HG02884 (cell line): ENCODE data around the gene ZNF507.

Experiments
- ATAC-seq: cut with Tn5 transposase; IDR thresholded peaks from one replicate; pipeline ENCODE4 v1.9.1; 2021; ENCODE audit warnings: mild to moderate bottlenecking, moderate library complexity; ENCODE audit not compliant: unreplicated experiment

The ZNF507 gene

DNA sequence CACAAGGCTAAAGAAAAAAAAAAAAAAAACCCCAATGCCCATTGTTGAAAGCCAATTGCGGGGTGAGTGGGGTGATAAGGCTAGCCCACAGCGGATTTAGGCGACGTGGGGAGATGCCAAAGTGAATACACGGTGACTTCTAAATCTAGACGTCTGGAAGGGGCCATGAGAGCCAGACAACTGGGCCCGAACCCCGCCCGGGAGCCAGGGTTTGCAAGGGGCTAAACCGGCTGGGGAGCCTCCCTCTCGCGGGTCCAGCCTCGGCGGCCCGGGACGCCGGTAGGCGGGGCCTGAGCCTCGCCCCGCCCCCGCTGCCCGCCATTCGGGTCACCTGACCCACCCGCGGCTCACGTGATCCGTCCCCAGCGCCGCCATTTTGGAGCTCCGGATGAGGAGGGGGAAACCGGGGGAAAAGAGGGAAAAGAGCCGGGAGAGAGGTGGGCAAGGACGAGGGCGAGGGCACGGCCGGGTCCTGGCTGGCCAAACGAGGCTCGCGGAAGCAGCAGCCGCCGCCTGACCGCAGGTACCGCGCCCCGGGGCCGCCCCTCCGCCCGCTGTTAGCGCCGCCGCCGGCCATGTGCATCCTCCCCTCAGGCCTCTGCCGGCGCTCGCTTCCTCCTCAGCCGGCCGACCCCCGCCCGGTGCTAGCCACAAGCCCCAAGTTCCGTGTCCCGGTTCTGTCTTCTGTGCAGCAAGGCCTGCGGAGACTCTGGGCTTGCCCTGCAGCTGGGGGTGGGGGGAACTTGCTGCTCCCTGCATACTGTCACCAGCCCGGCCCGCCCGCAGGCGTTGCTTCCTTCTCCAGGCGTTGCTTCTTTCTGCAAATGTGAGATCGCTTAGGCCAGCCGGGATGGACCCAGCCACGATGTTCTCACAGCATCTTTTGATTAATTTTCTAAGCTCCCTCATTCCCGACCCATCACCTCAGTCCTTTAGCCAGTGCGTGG is at the start of gene ZNF507:
Gene ZNF507 (plus strand): TSS at position 350 of the 947 bp plus-strand sequence. CDS start 7,221 bp downstream, outside the sequence.
- peak; percentile 87 for ATAC-seq

GRCh38 chr19:32296694-32297093 is 48.7 kb upstream of the ZNF507 start:
- no peak for ATAC-seq

- ATAC-seq: no peak
Measured at GRCh38 chr19:32302778-32303177, 42.6 kb upstream of the ZNF507 start.

DNA sequence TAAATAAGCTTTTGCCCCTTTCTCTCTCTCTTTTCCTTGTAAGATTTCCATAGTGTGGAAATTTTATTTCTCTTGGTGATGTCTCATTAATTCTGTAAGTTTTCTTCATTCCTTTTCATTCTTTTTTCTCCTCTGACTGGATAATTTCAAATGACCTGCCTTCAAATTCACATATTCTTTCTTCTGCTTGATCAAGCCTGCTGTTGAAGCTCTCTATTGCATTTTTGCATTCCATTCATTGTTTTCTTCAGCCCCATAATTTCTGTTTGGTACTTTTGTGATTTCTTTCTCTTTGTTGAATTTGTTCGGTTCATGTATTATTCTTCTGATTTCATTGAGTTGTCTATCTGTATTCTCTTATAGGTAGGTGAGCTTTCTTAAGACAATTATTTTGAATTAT is 42.2 kb upstream of the ZNF507 start:
- ATAC-seq: no peak

DNA sequence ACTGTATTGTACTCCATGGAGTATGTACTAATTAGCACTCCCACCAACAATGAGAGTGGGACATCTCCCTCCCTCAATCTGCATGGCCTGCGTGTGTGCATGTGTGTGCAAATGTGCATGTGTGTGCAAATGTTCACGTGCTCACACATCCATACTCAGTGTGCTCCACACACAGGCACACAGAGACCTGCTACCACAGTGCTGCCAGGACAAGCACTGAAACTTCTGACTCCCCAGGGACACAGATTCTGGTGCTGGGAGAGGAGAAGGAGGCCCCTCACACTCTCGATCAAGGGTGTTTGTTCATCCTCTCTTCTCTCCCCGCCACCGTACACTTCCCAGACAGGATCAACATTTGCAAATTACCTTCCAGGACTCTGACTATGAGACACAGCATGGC is 37.8 kb upstream of the ZNF507 start:
- no peak for ATAC-seq

DNA sequence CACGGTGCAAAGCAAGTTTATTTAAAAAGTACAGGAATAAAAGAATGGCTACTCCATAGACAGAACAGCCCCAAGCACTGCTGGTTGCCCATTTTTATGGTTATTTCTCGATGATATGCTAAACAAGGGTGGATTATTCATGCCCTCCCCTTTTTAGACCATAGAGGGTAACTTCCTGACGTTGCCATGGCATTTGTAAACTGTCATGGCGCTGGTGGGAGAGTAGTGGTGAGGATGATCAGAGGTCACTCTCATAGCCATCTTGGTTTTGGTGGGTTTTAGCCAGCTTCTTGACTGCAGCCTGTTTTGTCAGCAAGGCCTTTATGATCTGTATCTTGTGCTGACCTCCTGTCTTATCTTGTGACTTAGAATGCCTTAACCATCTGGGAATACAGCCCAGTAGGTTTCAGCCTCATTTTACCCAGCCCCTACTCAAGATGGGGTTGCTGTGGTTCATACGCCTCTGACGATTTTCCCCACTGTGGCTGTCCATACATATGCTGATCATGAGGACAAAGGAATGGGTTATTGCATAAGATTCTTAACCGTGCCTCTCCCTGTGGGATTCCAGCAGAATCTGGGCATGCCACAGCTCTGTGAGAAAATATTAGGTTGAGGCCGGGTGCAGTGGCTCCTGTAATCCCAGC is 36.9 kb upstream of the ZNF507 start:
- ATAC-seq: no peak

GRCh38 chr19:32309711-32310390 is 35.6 kb upstream of the ZNF507 start:
- ATAC-seq: no peak

DNA sequence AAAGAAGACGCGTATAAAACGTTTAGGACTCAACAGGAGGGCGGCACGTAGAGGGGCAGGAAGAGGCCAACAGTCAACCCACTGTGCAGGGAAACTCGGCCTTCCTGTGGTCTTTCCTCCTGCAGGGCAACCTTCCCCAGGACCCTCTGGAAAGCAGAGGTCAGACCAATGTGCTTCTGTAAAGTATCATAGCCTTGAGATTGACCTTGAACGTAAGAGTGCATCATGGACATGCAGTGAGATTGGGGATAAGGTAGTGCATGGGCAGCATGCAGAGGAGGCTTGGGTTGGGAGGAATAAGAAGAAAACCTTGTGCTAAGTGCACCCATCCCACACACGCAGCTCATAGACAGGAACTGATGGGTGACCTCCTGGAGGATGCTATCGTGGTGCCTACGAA is 34.0 kb upstream of the ZNF507 start:
- ATAC-seq: no peak

DNA sequence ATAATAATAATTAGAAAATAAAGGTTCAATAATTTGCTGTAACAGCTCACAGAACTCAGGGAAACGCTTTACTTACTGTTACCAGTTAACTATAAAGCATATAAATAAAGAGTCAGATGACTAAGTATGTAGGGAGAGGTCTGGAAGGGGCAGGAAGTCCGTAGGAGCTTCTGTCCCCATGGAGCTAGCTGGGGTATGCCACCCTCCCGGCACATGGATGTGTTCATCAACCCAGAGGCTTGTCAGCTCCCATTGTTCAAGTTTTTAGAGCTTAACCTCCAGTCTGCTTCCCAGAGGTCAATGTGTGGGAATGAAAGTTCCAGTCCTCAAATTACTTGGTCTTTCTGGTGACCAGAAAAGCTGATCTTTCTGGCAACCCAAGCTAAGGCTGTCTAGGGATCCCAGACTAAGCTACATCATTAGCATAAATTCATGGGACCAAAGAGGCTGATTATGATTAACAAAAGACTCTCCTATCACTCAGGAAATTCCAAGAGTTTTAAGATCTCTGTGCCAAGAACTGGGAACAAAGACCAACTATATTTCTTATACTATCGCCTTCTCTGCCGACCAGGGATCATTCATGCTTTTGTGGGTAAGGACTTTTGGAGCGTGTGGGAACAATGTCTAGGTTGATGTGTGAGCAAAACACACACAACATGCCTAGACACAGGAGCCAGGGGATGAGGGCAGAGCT is 31.7 kb upstream of the ZNF507 start:
- ATAC-seq: no peak

- ATAC-seq: no peak
Measured at GRCh38 chr19:32316034-32316433, 29.4 kb upstream of the ZNF507 start.

DNA sequence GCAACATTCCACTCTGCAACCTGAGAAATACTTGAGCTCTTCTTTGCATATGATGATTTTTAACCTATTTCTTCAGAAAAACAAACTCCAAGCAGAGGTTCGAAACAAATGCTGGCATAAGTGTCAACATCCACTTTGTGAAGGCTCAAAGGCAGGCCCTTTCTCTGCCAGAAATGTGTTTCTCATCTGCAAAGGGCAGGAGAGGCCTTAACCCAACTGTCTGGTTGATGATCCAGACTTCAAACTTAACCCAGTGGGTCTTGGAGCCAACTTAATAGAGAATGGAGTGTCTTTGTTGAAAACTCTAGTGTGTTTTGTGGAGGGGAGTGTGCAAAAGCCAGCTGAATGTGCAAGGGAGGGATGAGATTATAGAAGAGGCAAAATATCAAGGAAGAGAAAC is 28.3 kb upstream of the ZNF507 start:
- no peak for ATAC-seq

- no peak for ATAC-seq
Measured at GRCh38 chr19:32318884-32319520, 26.4 kb upstream of the ZNF507 start.

DNA sequence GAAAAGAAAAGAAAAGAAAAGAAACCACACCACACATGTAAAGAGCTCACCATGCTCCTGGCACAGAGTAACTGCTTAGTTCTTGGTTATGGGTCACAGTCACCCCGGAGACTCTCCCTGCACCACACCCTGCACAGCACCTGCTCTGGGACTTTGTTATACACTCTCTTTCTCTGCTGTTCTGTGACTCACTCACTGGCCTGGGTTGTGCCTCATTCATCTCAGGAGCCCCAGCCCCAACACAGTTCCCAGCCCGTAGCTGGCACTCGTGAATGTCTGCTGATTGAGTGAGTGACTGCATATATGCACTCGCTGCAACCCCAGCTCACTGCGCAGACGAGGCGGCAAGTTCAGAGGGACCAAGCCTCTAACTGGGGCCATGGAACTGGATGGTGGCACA is 22.9 kb upstream of the ZNF507 start:
- no peak for ATAC-seq

DNA sequence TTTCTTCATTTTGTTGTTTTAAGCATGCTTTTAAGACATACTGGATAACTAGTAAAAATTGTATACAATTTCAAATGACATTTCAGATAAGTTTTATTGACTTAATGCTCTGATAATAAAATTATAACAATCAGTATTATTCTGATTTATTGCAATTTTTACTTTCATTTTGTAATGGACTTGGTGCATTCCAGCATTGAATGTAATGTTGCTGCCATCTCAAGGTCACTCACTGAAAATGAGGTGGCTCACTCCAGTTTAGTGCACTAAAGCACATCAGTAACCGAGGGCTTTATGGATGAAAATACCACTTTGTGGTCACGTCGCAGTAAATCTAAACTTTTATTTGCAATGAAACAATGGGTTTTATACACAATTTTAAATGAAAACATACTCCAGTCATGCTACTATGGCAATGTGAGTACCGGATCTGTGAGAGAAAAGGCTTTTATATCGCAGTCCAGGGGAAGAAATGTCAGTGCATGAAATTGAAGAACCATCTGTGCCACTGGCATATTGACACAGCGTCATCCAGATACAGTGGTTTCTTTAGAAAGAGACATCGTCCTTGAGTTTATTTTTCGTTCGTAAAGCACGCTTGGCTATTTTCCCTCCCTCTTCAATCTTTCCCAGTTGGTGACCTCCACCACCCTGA is 20.7 kb upstream of the ZNF507 start:
- ATAC-seq: no peak

DNA sequence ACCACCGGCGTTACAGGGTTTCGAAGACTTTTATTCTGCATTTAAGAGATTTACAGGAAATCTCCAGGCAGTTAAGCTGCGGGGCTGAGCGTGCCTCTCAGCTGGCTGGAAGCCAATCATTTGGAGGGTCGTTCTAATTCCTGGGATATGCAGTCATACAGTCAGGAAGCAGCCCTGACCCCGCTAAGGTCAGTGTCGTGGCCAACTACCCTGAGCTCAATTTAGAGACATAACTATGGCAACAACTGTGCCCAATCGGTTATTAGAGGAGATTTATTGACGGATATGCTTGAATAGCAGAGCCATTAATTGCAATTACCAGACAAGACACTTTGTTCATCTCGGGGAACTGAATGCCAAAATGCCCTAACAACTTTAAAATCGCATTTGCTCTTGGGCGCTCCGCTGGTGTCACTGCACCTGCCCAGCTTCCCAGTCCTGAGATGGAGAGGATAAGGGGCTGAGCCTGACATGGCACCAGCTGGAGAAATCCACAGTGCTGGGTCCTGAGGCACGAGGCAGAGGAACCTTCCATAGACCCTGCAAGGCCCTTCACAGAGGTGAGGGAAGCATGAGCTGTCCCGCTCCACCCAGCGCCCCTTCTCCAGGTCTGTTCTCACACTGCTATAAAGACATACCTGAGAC is 15.1 kb upstream of the ZNF507 start:
- no peak for ATAC-seq

DNA sequence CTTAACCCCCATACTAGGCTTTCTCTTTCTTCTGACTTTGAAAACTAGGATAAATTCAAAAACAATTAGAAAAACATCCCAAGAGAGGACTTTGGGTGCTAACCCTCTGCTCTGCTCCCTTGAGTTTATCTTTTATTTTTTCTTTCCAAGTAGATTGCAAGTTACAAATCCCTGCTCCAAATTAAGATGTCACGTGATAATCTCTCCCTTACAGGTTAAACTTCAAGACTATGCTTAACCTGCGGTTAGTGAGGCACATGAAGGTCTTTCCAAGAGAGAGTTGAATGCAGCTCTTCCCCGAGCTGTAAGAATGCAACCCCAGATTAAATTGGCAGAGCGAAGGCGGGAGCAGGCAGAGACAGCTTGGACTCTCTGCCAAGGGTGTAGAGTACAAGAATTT is 12.2 kb upstream of the ZNF507 start:
- no peak for ATAC-seq

- no peak for ATAC-seq
Measured at GRCh38 chr19:32336259-32337083, 8.9 kb upstream of the ZNF507 start.

DNA sequence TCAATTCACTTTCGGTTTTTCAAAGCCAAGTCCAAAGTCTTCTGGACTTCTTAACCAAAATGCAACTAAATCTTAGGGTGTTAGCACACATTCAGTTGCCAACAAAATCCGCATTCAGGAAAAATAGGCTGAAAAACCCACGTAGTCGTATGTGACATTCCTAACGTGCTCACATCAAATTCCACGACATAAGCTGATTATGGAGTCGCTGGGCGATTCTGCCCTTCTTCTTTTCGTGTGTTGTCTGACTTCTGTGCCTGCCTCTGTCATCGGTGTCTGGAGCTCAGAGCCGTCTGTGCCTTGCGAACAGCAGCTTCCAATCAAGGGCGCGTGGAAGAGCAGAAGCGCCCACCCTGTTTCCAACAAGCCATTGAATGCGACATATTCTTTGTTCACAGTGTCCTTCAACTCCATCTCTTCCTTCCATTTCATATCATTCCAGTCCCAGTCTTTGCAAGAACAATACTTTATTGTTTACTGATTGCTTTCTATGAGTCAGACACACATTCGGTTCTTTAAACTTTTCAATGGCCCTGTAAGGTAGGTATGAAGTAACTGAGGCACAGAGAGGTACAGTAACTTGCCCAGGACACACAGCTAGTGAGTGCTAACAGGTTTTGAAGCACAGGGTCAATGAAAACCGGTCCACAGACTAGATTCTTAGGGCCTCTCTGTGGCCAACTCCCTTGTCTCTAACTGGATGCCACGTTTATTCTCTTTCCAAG is 8.2 kb upstream of the ZNF507 start:
- no peak for ATAC-seq
